Measurements from ENCODE around the gene MRTFA.

MRTFA gene

GRCh38 chr22:40572976-40573375 lies 63.5 kb downstream of the MRTFA start:
- TF ChIP-seq GATA3 (IDR thresholded peaks at IDR 0.05; ENCODE audit: low read depth, low read length) (no peak), GATA2 (IDR thresholded peaks at IDR 0.05; ENCODE audit: low read depth, low read length) (no peak)

DNA sequence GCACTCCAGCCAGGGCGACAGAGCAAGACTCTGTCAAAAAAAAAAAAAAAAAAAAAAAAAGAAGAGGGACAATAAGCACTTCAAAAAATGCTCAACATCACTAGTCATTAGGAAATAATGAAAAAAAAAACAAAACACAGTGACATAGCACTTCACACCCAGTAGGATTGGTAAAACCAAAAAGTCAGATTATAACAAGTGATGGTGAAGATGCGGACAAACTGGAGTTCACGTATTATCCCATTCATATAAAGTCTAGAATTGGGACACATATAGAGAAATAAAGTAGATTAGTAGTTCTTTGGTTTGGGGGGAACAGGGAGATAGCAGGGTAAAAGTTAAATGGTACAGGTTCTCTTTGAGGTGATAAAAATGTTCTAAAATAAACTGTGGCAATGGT lies 64.6 kb downstream of the MRTFA start:
- TF ChIP-seq GATA3 (IDR thresholded peaks at IDR 0.05; ENCODE audit: low read depth, low read length) (no peak), GATA2 (IDR thresholded peaks at IDR 0.05; ENCODE audit: low read depth, low read length) (no peak)

DNA sequence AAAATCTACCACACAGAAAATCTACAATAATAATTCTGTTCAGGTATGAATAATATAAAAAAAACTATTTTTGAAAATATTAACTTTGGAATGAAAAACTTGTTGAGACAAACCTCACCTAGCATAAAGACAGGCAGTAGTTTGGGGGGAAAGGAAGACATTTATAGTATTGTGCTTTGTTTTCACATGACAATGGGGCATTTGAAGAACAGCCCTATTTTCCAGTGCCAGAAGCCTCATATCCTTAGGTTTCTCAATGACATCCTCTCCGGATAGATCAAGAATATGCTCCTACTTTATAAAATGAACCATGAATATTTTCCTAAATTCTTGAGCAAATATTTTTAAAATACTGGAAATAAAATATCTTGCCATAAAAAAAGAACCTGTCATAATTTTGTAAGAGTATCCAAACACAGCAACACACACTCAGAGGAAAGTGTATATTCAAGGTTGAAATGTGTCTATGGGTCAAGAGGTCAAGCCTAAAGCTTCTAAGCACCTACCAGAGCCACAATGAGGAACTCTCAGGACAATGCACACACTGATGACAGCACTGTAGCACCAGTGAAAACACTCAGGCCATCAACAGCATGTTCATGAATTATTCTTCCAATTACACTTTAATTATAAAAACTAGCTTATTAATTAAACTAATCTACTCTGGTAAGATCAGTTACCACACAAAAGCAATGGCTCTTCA lies 68.7 kb downstream of the MRTFA start:
- TF ChIP-seq GATA2 (IDR thresholded peaks at IDR 0.05; ENCODE audit: low read depth, low read length) (no peak), GATA3 (IDR thresholded peaks at IDR 0.05; ENCODE audit: low read depth, low read length) (no peak)

DNA sequence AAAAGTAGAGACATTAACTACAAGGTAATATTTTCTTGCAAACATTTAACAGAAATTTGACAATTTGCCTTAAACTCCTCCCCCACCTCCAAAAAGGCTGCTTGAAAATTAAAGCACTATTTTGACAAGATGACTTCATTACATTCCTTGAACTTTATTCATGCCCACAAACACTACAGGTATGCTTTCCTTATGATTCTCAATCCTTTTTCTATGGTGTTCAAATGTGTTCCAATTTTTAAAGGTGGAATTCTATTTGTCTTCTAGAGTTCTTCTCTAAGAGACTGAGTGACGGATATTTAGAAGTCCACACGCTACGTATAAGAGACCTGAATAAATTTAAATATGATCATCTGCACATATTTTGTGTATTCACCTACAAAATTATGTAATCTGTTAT lies 69.4 kb downstream of the MRTFA start:
- TF ChIP-seq GATA2 (IDR thresholded peaks at IDR 0.05; ENCODE audit: low read depth, low read length), result no peak
- TF ChIP-seq GATA3 (IDR thresholded peaks at IDR 0.05; ENCODE audit: low read depth, low read length), result no peak

DNA sequence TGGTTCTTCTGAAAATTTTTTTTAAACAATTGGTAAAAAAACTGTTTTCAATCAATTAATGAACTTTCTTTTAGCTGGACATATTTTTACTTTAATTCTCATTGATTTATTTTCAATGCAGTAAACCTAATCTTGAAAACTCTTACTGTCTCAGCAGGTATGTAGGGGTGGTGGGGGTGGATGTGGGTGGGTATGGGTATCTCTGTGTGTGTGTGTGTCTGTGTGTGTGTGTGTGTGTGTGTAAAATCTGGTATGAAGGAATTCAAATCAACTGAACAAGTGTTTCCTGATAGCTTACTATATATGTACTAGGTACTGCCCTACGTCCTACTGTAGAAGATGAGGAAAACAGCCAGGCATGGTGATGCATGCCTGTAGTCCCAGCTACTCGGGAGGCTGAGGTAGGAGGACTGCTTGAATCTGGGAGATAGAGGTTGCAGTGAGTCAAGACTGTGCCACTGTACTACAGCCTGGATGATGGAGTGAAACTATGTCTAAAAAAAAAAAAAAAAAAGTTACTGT lies 75.5 kb downstream of the MRTFA start:
- no peak for TF ChIP-seq GATA3 (IDR thresholded peaks at IDR 0.05; ENCODE audit: low read depth, low read length)
- TF ChIP-seq GATA2 (IDR thresholded peaks at IDR 0.05; ENCODE audit: low read depth, low read length), result no peak

DNA sequence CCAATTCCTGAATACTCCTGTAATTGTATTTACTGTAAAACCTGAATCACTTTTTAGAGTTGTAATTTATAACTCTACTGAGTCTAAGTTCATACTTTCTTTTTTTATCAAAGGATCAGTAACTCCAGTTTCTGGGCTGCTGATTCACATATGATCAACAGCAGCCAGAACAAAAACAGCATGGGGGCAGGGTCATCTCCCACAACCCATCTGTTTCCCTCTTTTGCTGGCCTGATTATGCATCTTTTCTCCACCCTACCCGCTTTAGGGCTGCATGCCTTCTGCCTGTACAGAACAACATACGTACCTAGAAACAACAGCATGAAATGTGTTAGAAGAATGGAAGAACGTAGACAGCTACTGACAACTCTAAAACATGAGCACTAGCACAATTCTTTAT lies 76.0 kb downstream of the MRTFA start:
- TF ChIP-seq GATA2 (IDR thresholded peaks at IDR 0.05; ENCODE audit: low read depth, low read length) (no peak), GATA3 (IDR thresholded peaks at IDR 0.05; ENCODE audit: low read depth, low read length) (no peak)

DNA sequence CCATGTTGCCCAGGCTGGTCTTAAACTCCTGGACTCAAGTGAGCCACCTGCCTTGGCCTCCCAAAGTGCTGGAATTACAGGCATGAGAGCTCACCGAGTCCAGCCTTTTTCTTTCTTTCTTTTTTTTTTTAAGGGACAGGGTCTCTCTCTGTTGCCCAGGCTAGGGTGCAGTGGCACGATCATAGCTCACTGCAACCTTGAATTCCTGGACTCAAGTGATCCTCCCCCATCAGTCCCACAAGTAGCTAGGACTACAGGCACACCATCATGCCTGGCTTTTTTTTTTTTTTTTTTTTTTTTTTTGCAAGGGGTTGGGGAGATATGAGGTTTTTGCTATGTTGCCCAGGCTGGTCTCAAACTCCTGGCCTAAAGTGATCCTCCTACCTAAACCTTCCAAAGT lies 78.5 kb downstream of the MRTFA start:
- TF ChIP-seq GATA2 (IDR thresholded peaks at IDR 0.05; ENCODE audit: low read depth, low read length) (no peak), GATA3 (IDR thresholded peaks at IDR 0.05; ENCODE audit: low read depth, low read length) (no peak)

- no peak for TF ChIP-seq GATA3 (IDR thresholded peaks at IDR 0.05; ENCODE audit: low read depth, low read length)
- no peak for TF ChIP-seq GATA2 (IDR thresholded peaks at IDR 0.05; ENCODE audit: low read depth, low read length)
Measured at GRCh38 chr22:40556641-40557040, 79.9 kb downstream of the MRTFA start.

GRCh38 chr22:40553014-40553554 lies 83.4 kb downstream of the MRTFA start:
- TF ChIP-seq GATA2 (IDR thresholded peaks at IDR 0.05; ENCODE audit: low read depth, low read length) (no peak), GATA3 (IDR thresholded peaks at IDR 0.05; ENCODE audit: low read depth, low read length) (no peak)

GRCh38 chr22:40552070-40552469 lies 84.4 kb downstream of the MRTFA start:
- TF ChIP-seq GATA3 (IDR thresholded peaks at IDR 0.05; ENCODE audit: low read depth, low read length) (no peak), GATA2 (IDR thresholded peaks at IDR 0.05; ENCODE audit: low read depth, low read length) (no peak)

- TF ChIP-seq GATA2 (IDR thresholded peaks at IDR 0.05; ENCODE audit: low read depth, low read length), result no peak
- TF ChIP-seq GATA3 (IDR thresholded peaks at IDR 0.05; ENCODE audit: low read depth, low read length), result no peak
Measured at GRCh38 chr22:40547729-40548143, 88.8 kb downstream of the MRTFA start.

DNA sequence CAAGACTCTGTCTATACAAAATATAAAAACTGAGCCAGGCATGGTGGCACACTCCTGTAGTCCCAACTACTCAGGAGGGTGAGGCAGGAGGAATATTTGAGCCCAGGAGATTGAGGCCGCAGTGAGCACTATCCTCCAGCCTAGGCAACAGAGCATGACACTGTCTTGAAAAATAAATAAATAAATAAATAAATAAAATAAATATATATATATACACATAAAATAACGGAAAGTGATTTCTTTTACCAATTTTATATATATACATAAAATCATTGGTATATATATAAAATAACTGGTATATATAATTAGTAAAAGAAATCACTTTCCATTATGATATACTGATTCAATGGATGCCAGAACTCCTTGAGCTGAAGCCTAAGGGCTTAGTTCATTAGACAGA lies 91.8 kb downstream of the MRTFA start:
- TF ChIP-seq GATA2 (IDR thresholded peaks at IDR 0.05; ENCODE audit: low read depth, low read length) (no peak), GATA3 (IDR thresholded peaks at IDR 0.05; ENCODE audit: low read depth, low read length) (no peak)

DNA sequence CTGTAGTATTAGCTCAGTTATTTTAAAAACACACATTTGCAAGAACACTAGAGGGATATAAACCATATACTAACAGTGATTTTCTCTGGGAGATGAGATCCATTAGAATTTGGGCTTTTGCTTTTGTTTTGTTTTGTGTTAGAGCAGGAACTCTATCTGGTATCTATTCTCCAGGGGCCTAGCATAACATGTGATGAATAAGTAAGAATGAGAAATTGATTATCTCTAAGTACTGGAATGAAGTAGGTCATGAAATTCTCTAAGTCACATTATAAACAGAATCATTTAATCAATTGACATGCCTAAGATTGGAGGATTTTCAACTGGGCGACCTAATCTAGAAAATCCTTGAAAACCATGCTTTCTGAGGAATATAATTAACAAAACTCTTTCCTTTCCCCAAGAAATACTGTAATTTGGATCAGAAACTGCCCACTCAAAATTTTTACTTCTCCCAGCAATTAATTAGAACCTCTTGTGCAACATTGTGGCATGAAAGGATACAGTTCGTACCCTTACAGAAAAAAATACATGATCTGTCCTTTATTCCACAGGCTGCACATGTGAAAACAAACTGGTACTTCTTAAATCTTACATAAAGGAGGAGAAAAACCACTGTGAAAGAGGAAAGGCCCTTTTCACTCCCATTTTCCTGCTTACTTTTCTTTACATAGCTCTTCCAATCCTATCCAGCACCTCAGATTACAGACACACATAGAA lies 93.5 kb downstream of the MRTFA start:
- TF ChIP-seq GATA3 (IDR thresholded peaks at IDR 0.05; ENCODE audit: low read depth, low read length) (no peak), GATA2 (IDR thresholded peaks at IDR 0.05; ENCODE audit: low read depth, low read length) (no peak)

- TF ChIP-seq GATA3 (IDR thresholded peaks at IDR 0.05; ENCODE audit: low read depth, low read length) (no peak), GATA2 (IDR thresholded peaks at IDR 0.05; ENCODE audit: low read depth, low read length) (no peak)
Measured at GRCh38 chr22:40541300-40541699, 95.2 kb downstream of the MRTFA start.

- TF ChIP-seq GATA2 (IDR thresholded peaks at IDR 0.05; ENCODE audit: low read depth, low read length), result no peak
- no peak for TF ChIP-seq GATA3 (IDR thresholded peaks at IDR 0.05; ENCODE audit: low read depth, low read length)
Measured at GRCh38 chr22:40540265-40540664, 96.3 kb downstream of the MRTFA start.
